Right atrium auricular region (tissue), 2 donors: ENCODE results near the gene TATDN3. TPM values are rescaled to one million over a fixed set of nuclear protein-coding genes. Genes with fewer than 3 reads are reported as not detected.
"Not testable (repeated sequence)": the region's sequence is repeated elsewhere in the genome, so short reads cannot be mapped to it uniquely, and the experiment has no call there.

Experiments used
- DNase-seq: peaks from one replicate; pipeline ENCODE4 v3.0.0-alpha.2; 2019; ENCODE audit warnings: low spot score
- H3K27ac ChIP-seq, 2 donors: fragments of 200-600 bp; sonication (generic); 1 replicate in 1 of 2; 2 replicates in 1 of 2; pipeline ENCODE4 v1.5.1; 2016 to 2019
- H3K27me3 ChIP-seq, 2 donors: fragments of 200-600 bp; sonication (generic); one replicate each; pipeline versions ENCODE4 v1.5.1 to v1.6.0; 2017 to 2019
- H3K36me3 ChIP-seq: fragments of 200-600 bp; sonication (generic); one replicate; pipeline ENCODE4 v1.5.1; 2016
- H3K4me1 ChIP-seq, 2 donors: fragments of 200-600 bp; sonication (generic); one replicate each; pipeline versions ENCODE4 v1.5.1 to v1.6.0; 2017 to 2019
- H3K4me3 ChIP-seq, 2 donors: fragments of 200-600 bp; sonication (generic); 1 replicate in 1 of 2; 2 replicates in 1 of 2; pipeline ENCODE4 v1.5.1; 2017 to 2019; ENCODE audit warnings: mild to moderate bottlenecking in 1 of 2, moderate library complexity in 1 of 2
- H3K9me3 ChIP-seq, 2 donors: fragments of 200-600 bp; sonication (generic); one replicate each; pipeline ENCODE4 v1.5.1; 2019
- total RNA-seq, 2 donors: library from RNA; depleted of rRNA; stranded (reverse); fragments of >200 nt; gene quantifications; one replicate each; pipeline ENCODE4 v1.1.0, GENCODE V29; 2016
- TF ChIP-seq, protein P1 (sequence below), 2 donors: fragments of 200-600 bp; sonication (generic); IDR thresholded peaks; one replicate each; pipeline ENCODE4 v1.5.1; 2019; ENCODE audit warnings: antibody characterized with exemption in 2 of 2

TATDN3 gene
- total RNA-seq, 2 donors from 2014 or later = 12.6 to 39.6 TPM

DNA sequence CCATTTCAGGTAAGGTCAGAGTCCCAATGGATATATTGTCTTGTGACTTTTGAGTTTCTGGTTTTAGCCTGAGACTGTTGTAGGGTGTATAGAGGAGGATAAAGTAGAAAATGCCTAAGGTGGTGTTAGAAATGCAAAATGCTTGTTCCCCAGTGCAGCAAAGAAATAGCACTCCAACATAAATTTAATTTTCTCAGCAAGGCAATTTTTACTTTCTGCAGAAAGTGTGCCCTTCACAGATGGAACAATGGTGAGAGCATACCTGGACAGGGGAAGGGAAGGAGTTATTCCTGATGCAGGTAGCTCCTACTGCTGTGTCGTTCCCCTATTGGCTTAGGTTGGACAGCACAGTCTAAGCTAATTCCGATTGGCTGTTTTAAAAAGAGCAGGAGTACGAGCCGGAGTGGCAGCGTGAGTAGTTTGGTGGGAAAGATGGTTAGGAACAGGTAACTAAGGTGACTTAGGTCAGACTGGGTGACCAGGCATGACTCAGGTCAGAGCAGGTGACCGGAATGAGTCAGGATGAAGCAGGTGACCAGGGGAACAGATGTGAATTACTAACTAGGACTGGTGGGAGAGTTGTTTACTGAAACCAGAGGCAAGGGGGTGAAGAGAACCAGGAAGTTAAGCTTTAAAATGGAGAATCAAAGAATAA, 34.2 kb downstream of the TATDN3 start:
- TF ChIP-seq, protein P1, sequence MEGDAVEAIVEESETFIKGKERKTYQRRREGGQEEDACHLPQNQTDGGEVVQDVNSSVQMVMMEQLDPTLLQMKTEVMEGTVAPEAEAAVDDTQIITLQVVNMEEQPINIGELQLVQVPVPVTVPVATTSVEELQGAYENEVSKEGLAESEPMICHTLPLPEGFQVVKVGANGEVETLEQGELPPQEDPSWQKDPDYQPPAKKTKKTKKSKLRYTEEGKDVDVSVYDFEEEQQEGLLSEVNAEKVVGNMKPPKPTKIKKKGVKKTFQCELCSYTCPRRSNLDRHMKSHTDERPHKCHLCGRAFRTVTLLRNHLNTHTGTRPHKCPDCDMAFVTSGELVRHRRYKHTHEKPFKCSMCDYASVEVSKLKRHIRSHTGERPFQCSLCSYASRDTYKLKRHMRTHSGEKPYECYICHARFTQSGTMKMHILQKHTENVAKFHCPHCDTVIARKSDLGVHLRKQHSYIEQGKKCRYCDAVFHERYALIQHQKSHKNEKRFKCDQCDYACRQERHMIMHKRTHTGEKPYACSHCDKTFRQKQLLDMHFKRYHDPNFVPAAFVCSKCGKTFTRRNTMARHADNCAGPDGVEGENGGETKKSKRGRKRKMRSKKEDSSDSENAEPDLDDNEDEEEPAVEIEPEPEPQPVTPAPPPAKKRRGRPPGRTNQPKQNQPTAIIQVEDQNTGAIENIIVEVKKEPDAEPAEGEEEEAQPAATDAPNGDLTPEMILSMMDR (IDR thresholded peaks at IDR 0.05) = no peak
- no peak overlapping the region for H3K27ac ChIP-seq

DNA sequence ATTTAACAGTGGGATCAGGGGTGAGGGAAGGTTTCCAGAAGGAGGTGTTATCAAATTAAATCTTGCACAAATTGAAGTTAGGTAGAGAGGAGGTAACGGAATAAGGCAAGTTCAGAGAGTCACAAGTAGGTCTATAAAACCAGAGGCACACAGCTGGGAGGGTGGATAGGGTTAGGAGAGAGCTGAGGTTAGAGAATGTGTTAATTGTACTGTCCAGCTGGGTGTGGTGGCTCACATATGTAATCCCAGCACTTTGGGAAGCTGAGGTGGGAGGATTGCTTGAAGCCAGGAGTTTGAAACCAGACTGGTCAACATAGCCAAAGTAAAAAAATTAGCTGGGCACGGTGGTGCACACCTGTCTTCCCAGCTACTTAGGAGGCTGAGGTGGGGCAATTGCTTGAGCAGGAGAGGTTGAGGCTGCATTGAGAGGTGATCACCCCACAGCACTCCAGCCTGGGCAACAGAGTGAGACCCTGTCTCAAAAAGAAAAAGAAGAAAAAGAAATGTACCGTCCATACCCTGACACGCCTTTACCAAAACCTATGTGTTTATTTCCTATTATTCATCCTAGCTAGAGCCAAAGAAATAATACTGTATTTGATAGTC, 35.6 kb downstream of the TATDN3 start:
- H3K27ac ChIP-seq = no peak overlapping the region
- H3K27me3 ChIP-seq = no peaks in the 10 kb centered on the region
- H3K36me3 ChIP-seq = no peaks in the 10 kb centered on the region
- H3K4me1 ChIP-seq = no peaks in the 10 kb centered on the region
- H3K4me3 ChIP-seq = no peak overlapping the region
- H3K9me3 ChIP-seq = peaks cover 0 to 12% of the 10 kb centered on the region in 2 donors
- TF ChIP-seq, protein P1 (IDR thresholded peaks at IDR 0.05) = no peak
- no peak for DNase-seq

More for the DNA sequence above, 34.2 kb downstream of the TATDN3 start:
- Histone ChIP-seq H3K4me1 (no peaks in the 10 kb centered on the region), H3K27me3 (no peaks in the 10 kb centered on the region), H3K36me3 (no peaks in the 10 kb centered on the region), H3K9me3 (peaks cover 0 to 12% of the 10 kb centered on the region in 2 donors), H3K4me3 (no peak overlapping the region)
- DNase-seq = no peak

DNA sequence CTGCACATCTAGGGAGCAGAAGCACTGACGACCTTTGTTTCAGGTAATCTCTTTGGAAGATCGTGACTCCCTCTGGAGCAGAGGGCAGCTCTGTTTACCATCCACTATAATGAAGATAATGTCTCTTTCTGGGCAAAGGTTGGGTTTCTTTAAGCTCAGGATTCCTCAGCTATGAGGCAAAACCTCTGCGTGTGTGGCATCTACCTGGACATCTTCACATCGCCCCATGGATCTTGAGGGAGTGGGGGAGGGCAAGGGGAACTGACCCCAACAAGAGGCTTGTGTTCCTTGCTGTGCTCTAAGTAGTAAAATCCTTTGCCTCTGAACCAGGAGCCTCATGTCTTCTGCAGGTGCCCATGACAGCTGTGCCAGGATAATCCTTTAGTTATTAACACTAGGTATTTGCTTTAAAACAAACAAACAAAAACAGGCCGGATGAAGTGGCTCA, 36.2 kb downstream of the TATDN3 start:
- Histone ChIP-seq H3K27ac (no peak overlapping the region), H3K9me3 (peaks cover 0 to 12% of the 10 kb centered on the region in 2 donors), H3K4me1 (no peaks in the 10 kb centered on the region), H3K4me3 (no peak overlapping the region), H3K36me3 (no peaks in the 10 kb centered on the region), H3K27me3 (no peaks in the 10 kb centered on the region)
- DNase-seq = no peak
- TF ChIP-seq, protein P1 (IDR thresholded peaks at IDR 0.05) = no peak

DNA sequence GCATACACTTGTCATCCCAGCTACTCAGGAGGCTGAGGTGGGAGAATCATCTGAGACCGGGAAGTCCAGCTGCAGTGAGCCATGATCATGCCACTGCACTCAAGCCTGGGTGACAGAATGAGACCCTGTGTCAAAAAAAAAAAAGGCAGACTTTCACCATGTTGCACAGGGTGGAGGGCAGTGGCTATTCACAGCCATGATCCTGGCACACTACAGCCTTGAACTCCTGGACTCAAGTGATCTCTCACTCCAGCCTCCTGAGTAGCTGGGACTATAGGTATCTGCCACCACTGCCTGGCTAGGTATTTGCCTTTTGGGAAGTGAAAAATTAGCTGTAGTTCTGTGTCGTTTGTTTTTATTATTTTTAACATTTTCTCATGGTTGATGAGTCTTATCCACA, 36.7 kb downstream of the TATDN3 start:
- no peak for DNase-seq
- Histone ChIP-seq H3K4me1 (no peaks in the 10 kb centered on the region), H3K36me3 (no peaks in the 10 kb centered on the region), H3K4me3 (no peak overlapping the region), H3K27ac (no peak overlapping the region), H3K27me3 (no peaks in the 10 kb centered on the region), H3K9me3 (peaks cover 0 to 12% of the 10 kb centered on the region in 2 donors)
- TF ChIP-seq, protein P1 (IDR thresholded peaks at IDR 0.05) = no peak

DNA sequence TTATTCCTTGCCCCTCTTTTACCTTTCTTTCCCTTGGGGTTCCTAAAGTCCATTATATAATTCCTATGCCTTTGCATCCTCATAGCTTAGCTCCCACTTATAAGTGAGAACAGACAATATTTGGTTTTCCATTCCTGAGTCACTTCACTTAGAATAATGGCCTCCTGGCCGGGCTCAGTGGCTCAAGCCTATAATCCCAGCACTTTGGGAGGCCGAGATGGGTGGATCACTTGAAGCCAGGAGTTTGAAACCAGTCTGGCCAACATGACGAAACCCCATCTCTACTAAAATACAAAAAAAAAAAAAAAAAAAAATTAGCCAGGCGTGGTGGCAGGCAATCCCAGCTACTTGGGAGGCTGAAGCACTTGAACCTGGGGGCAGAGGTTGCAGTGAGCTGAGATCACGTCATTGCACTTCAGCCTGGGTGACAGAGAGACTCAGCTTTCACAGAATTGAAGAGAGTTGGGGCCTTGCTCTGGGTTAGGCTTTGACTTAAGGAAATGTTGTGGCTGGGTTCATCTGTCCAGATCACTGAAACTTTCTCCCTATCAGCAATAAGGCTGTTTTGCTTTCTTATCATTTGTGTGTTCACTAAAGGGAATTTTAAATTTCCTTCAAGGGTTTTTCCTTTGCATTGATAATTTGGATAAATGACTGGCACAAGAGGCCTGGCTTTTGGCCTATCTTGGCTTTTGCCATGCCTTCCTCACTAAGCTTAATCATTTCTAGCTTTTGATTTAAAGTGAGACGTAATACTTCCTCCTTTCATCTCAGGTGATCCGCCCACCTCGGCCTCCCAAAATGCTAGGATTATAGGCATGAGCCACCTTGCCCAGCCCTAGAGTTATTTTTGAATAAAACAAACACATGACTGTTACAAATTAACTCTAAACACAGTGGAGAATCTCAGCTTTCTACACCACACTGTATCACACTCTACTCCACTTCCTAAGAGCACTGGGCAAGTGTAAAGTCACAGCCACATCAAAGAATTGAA, 41.8 kb downstream of the TATDN3 start:
- not testable (repeated sequence) for DNase-seq, H3K9me3 ChIP-seq, H3K4me1 ChIP-seq, H3K4me3 ChIP-seq, H3K36me3 ChIP-seq, H3K27ac ChIP-seq, H3K27me3 ChIP-seq

DNA sequence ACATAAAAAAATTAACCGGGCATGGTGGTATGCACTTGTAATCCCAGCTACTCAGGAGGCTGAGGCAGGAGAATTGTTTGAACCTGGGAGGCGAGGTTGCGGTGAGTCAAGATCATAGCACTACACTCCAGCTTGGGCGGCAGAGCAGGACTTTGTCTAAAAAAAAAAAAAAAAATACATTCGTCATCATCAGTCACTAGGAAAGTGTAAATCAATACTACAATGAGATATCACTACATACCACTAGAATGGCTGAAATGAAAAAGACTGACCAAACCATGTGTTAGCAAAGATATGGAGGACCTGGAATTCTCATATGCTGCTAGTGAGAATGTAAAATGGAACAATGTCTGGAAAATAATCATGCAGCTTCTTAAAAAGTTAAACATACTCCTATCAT, 46.5 kb downstream of the TATDN3 start:
- no peak overlapping the region for H3K27ac ChIP-seq
- H3K4me1 ChIP-seq = no peaks in the 10 kb centered on the region
- no peaks in the 10 kb centered on the region for H3K27me3 ChIP-seq
- TF ChIP-seq, protein P1 (IDR thresholded peaks at IDR 0.05) = no peak
- H3K36me3 ChIP-seq = no peaks in the 10 kb centered on the region
- no peak overlapping the region for H3K4me3 ChIP-seq
- no peak for DNase-seq
- no peaks in the 10 kb centered on the region for H3K9me3 ChIP-seq

DNA sequence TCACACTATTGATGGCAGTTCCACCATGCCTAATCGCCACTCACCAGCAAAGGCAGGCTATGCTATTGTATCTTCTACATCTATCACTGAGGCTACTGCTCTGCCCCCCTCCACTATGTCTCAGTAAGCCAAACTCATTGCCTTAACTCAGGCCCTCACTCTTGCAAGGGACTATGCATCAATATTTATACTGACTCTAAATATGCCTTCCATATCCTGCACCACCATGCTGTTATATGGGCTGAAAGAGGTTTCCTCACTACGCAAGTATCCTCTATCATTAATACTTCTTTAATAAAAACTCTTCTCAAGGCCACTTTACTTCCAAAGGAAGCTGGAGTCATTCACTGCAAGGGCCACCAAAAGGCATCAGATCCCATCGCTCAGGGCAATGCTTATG, 52.8 kb downstream of the TATDN3 start:
- not testable (repeated sequence) for H3K4me1 ChIP-seq, H3K27me3 ChIP-seq, H3K27ac ChIP-seq, H3K4me3 ChIP-seq, H3K36me3 ChIP-seq, DNase-seq, H3K9me3 ChIP-seq
